Caco-2 (cell line): ENCODE results near the gene PACS2. TPM values are rescaled to one million over a fixed set of nuclear protein-coding genes. Genes with fewer than 3 reads are reported as not detected.

Source experiments
- BruUV-seq: library from RNA; stranded (reverse); fragments of 400-500 nt; replicated peaks from 2 replicates; lab custom pipeline; 2021; lab: Mats Ljungman, UMichigan
- CTCF ChIA-PET: fragments of 300-600 bp; sonication (Branson Sonifier 250); formaldehyde crosslinking; loops from one replicate; lab custom pipeline; 2022; ENCODE audit warnings: antibody characterized with exemption; lab: Charles Lee
- POLR2A ChIA-PET: fragments of 300-600 bp; sonication (Branson Sonifier 250); formaldehyde crosslinking; loops from one replicate; lab custom pipeline; 2022; ENCODE audit warnings: antibody characterized with exemption; lab: Charles Lee
- DNase-seq, 2 experiments: peaks; one replicate each; pipeline versions ENCODE4 v3.0.0 to v3.0.0-alpha.2; 2020 to 2022
- H3K27me3 ChIP-seq: replicated peaks from 2 replicates; pipeline ENCODE4 v1.6.0; 2011; ENCODE audit warnings: low read length; ENCODE audit not compliant: control insufficient read depth, insufficient read depth
- H3K36me3 ChIP-seq: 2 replicates; pipeline ENCODE4 v1.5.1; 2011; ENCODE audit warnings: low read length; ENCODE audit not compliant: control insufficient read depth, insufficient read depth
- H3K4me1 ChIP-seq: fragments of 250-450 bp; sonication (Bioruptor Pico); 2 replicates; pipeline ENCODE4 v1.5.1; 2020; ENCODE audit warnings: mild to moderate bottlenecking
- H3K4me3 ChIP-seq: 2 replicates; pipeline ENCODE4 v1.5.1; 2011; ENCODE audit warnings: low read depth, mild to moderate bottlenecking, control low read depth, low read length
- H3K9me3 ChIP-seq: fragments of 250-450 bp; sonication (Bioruptor Pico); 2 replicates; pipeline ENCODE4 v1.5.1; 2020; ENCODE audit warnings: mild to moderate bottlenecking, moderate library complexity
- H3K27ac Mint-ChIP-seq: one replicate; pipeline ENCODE4 v1.8.0; 2022; ENCODE audit warnings: mixed read lengths; ENCODE audit not compliant: unreplicated experiment
- H3K27me3 Mint-ChIP-seq: one replicate; pipeline ENCODE4 v1.8.0; 2022; ENCODE audit warnings: mixed read lengths; ENCODE audit not compliant: insufficient read depth, unreplicated experiment
- H3K36me3 Mint-ChIP-seq: one replicate; pipeline ENCODE4 v1.8.0; 2022; ENCODE audit warnings: mild to moderate bottlenecking, mixed read lengths; ENCODE audit not compliant: insufficient read depth, unreplicated experiment
- H3K4me1 Mint-ChIP-seq: one replicate; pipeline ENCODE4 v1.8.0; 2022; ENCODE audit warnings: low read depth, mixed read lengths; ENCODE audit not compliant: unreplicated experiment
- H3K4me3 Mint-ChIP-seq: one replicate; pipeline ENCODE4 v1.8.0; 2022; ENCODE audit warnings: mild to moderate bottlenecking, moderate library complexity, mixed read lengths; ENCODE audit not compliant: unreplicated experiment
- H3K9me3 Mint-ChIP-seq: one replicate; pipeline ENCODE4 v1.8.0; 2022; ENCODE audit warnings: mixed read lengths; ENCODE audit not compliant: unreplicated experiment
- intact Hi-C: fragments of 100-400 bp; cut with micrococcal nuclease; formaldehyde crosslinking; loops from one replicate; pipeline ENCODE4 v1.10.0; 2022; ENCODE audit not compliant: unreplicated experiment
- total RNA-seq: library from RNA; stranded (reverse); gene quantifications from 2 replicates; pipeline ENCODE4 v1.2.3, GENCODE V29; 2022
- TF ChIP-seq, protein P1 (sequence below), 2 experiments: fragments of 200-600 bp in 1 of 2; IDR thresholded peaks; 1 replicate in 1 of 2; 2 replicates in 1 of 2; pipeline versions ENCODE4 v1.5.1 to v1.8.0; 2011 to 2022; ENCODE audit warnings: antibody characterized with exemption in 1 of 2, control low read depth in 1 of 2, inconsistent platforms in 1 of 2, low read depth in 1 of 2, low read length in 1 of 2, mild to moderate bottlenecking in 1 of 2, moderate library complexity in 1 of 2; ENCODE audit not compliant: insufficient read depth in 1 of 2, severe bottlenecking in 1 of 2, unreplicated experiment in 1 of 2

PACS2 gene
- total RNA-seq, 1 experiment from 2014 or later: 58.1 TPM

DNA sequence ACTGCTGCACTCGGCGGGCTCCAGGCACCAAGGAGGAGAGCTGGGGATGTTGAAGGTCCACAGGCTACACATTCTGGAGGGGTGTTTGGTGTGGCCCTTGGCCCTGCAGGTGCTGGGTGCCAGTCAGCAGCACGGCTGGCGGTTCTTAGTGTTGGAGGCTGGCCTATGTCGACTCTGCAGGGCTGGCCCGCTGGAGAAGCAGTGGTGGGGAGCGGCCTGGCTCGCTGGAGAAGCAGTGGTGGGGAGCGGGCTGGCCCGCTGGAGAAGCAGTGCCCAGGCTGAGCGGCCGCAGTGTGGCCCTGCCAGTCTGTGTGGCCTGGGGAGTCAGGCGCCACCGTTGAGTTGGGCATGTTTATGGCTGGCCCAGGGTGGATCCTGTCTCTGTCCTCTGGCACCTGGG is 132.4 kb downstream of the PACS2 start:
- H3K27me3 ChIP-seq: no peaks in the 10 kb centered on the region
- no TSS peak for BruUV-seq
- no peak overlapping the region for H3K4me3 ChIP-seq
- no peak overlapping the region for H3K4me3 Mint-ChIP-seq
- H3K9me3 Mint-ChIP-seq: no peaks in the 10 kb centered on the region
- no peaks in the 10 kb centered on the region for H3K4me1 Mint-ChIP-seq
- no peak for DNase-seq
- H3K4me1 ChIP-seq: no peaks in the 10 kb centered on the region
- H3K27ac Mint-ChIP-seq: no peak overlapping the region
- peaks cover 29% of the 10 kb centered on the region for H3K36me3 Mint-ChIP-seq
- TF ChIP-seq, protein P1, sequence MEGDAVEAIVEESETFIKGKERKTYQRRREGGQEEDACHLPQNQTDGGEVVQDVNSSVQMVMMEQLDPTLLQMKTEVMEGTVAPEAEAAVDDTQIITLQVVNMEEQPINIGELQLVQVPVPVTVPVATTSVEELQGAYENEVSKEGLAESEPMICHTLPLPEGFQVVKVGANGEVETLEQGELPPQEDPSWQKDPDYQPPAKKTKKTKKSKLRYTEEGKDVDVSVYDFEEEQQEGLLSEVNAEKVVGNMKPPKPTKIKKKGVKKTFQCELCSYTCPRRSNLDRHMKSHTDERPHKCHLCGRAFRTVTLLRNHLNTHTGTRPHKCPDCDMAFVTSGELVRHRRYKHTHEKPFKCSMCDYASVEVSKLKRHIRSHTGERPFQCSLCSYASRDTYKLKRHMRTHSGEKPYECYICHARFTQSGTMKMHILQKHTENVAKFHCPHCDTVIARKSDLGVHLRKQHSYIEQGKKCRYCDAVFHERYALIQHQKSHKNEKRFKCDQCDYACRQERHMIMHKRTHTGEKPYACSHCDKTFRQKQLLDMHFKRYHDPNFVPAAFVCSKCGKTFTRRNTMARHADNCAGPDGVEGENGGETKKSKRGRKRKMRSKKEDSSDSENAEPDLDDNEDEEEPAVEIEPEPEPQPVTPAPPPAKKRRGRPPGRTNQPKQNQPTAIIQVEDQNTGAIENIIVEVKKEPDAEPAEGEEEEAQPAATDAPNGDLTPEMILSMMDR (IDR thresholded peaks at IDR 0.05; ENCODE audit: insufficient read depth in 1 of 2, low read depth in 1 of 2, low read length in 1 of 2, severe bottlenecking in 1 of 2, unreplicated experiment in 1 of 2): no peak
- ChIA-PET POLR2A (no interaction called here), CTCF (no interaction called here)
- H3K27me3 Mint-ChIP-seq: no peaks in the 10 kb centered on the region
- peaks cover 1% of the 10 kb centered on the region for H3K36me3 ChIP-seq
- intact Hi-C loops: no loop called here
- H3K9me3 ChIP-seq: no peaks in the 10 kb centered on the region

Other genes with a start within 250 kb of the PACS2 start
- 0.19 TPM in 1 of 2 replicates, not detected in the other for gene GPR132, start 249.3 kb upstream of the PACS2 start, total RNA-seq
- gene JAG2, start 146.0 kb upstream of the PACS2 start, total RNA-seq: 34.5 and 43.0 TPM in 2 replicates
- gene NUDT14, start 133.4 kb upstream of the PACS2 start, total RNA-seq: 52.7 and 63.4 TPM in 2 replicates
- gene BTBD6, start 66.2 kb upstream of the PACS2 start, total RNA-seq: 22.7 and 25.3 TPM in 2 replicates
- 41.6 and 43.6 TPM in 2 replicates for gene BRF1, start 13.7 kb upstream of the PACS2 start, total RNA-seq
- gene TEX22, start 83.8 kb downstream of the PACS2 start, total RNA-seq: 0.86 and 0.91 TPM in 2 replicates
- gene MTA1, start 105.1 kb downstream of the PACS2 start, total RNA-seq: 158 and 167 TPM in 2 replicates
- gene CRIP2, start 160.1 kb downstream of the PACS2 start, total RNA-seq: 0.88 and 1.5 TPM in 2 replicates
- 46.0 and 75.1 TPM in 2 replicates for gene CRIP1, start 172.1 kb downstream of the PACS2 start, total RNA-seq
- gene TEDC1, start 176.5 kb downstream of the PACS2 start, total RNA-seq: 30.3 and 30.8 TPM in 2 replicates
- 0.28 TPM in 1 of 2 replicates, not detected in the other for gene TMEM121, start 211.8 kb downstream of the PACS2 start, total RNA-seq